Measurements from ENCODE around the gene TEX264.

DNA sequence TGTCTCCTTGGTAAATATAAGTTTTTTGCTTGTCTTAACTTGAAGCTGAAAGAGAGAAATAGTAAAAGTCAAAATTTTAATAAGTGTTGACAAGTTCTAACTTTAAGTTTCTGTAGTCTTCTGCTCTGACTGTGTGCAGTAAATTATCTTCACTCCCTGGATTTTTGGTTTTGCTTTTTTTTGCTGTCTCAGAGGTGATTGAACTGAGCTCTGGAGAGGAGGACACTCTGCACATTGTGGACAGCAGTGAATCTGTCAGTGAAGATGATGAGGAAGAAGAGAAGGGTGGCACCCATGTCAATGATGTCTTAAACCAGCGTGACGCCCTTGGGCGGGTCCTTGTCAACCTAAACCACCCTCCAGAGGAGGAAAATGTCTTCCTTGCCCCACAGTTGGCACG, 40.5 kb upstream of the TEX264 start:
- TF ChIP-seq, protein P1, sequence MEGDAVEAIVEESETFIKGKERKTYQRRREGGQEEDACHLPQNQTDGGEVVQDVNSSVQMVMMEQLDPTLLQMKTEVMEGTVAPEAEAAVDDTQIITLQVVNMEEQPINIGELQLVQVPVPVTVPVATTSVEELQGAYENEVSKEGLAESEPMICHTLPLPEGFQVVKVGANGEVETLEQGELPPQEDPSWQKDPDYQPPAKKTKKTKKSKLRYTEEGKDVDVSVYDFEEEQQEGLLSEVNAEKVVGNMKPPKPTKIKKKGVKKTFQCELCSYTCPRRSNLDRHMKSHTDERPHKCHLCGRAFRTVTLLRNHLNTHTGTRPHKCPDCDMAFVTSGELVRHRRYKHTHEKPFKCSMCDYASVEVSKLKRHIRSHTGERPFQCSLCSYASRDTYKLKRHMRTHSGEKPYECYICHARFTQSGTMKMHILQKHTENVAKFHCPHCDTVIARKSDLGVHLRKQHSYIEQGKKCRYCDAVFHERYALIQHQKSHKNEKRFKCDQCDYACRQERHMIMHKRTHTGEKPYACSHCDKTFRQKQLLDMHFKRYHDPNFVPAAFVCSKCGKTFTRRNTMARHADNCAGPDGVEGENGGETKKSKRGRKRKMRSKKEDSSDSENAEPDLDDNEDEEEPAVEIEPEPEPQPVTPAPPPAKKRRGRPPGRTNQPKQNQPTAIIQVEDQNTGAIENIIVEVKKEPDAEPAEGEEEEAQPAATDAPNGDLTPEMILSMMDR (optimal IDR thresholded peaks at IDR 0.05 in 1 of 3, IDR thresholded peaks at IDR 0.05 in 1 of 3, conservative IDR thresholded peaks at IDR 0.05 in 1 of 3; ENCODE audit: extremely low read depth in 1 of 3, insufficient read depth in 2 of 3, low read length in 3 of 3), result no peak
- TF ChIP-seq EZH2 (IDR thresholded peaks at IDR 0.05; ENCODE audit: low read length), result no peak

Data from keratinocyte (primary cell).